ENCODE results near the gene PARS2.
"Not testable (repeated sequence)": the region's sequence is repeated elsewhere in the genome, so short reads cannot be mapped to it uniquely, and the experiment has no call there.

PARS2 gene

GRCh38 chr1:54800041-54800898 lies 35.9 kb upstream of the PARS2 start:
- no peak for DNase-seq (ENCODE audit: low spot score)

- DNase-seq (ENCODE audit: low spot score), result no peak
These were observed 34.7 kb upstream of the PARS2 start for GRCh38 chr1:54798769-54799641.

DNA sequence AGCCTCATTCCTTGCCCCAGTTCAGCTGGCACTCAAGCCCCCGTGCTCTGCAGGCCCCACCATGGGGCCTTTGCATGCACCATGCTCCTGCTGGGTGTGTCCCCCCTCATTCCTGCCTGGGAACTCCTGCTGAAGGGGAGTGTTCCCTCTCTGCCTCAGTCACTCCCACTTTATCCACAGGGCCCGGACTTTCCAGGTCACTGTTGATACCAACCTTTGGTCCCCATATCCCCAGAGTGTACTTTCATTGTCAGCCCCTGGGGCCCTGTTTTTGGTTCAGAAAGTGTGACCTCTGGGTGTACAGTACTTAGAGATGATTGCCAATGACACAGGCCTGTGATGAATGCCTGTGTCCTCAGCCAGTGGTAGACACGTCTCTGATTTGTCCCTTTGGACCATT lies 33.9 kb upstream of the PARS2 start:
- DNase-seq (ENCODE audit: low spot score), result no peak

- DNase-seq (ENCODE audit: low spot score), result no peak
These were observed 32.6 kb upstream of the PARS2 start for GRCh38 chr1:54796902-54797301.

DNA sequence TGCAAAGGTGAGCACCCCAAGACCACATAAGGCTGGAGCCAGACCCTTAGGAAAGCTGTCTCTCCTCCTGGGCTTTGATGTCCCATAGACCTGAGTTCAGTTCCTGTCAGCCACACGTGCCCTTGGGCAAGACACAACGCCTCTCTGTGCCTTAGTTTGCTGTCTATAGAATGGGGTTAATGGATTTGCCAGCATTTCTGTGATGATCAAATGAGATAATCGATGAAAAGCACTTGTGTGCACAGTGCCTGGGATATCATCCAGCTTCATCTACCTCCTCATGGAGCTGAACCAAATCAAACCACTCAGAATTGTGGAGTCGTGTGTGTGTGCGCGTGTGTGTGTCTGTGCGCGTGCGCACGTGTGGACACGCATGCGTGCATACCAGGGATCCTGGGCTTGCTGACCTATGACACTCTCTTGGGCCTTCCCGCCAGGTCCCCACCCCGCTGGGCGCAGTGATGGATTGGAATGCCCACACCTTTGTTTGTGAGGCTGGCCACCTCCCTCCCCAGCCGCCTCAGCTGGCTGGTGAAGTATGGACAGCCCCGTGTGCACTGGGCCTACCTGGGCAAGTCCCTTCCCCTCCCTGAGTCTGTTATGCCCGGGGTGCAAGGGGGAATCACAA lies 31.6 kb upstream of the PARS2 start:
- DNase-seq (ENCODE audit: low spot score), result peak; percentile 16

DNA sequence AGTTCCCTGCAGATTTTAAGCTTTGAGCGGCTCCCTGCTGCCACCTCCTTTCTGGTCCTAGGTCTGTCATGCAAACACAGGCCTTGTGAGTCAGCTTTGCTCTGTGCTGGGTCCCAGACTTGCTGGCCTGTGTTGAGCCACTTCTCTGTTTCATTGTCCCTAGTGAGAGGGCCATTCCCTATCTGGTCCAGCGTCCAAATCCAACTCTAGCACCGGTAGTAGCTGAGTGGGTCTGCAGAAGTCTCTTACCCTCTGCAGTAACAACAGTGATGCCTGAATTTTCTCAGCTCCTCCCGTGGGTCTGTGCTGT lies 31.0 kb upstream of the PARS2 start:
- no peak for DNase-seq (ENCODE audit: low spot score)

DNA sequence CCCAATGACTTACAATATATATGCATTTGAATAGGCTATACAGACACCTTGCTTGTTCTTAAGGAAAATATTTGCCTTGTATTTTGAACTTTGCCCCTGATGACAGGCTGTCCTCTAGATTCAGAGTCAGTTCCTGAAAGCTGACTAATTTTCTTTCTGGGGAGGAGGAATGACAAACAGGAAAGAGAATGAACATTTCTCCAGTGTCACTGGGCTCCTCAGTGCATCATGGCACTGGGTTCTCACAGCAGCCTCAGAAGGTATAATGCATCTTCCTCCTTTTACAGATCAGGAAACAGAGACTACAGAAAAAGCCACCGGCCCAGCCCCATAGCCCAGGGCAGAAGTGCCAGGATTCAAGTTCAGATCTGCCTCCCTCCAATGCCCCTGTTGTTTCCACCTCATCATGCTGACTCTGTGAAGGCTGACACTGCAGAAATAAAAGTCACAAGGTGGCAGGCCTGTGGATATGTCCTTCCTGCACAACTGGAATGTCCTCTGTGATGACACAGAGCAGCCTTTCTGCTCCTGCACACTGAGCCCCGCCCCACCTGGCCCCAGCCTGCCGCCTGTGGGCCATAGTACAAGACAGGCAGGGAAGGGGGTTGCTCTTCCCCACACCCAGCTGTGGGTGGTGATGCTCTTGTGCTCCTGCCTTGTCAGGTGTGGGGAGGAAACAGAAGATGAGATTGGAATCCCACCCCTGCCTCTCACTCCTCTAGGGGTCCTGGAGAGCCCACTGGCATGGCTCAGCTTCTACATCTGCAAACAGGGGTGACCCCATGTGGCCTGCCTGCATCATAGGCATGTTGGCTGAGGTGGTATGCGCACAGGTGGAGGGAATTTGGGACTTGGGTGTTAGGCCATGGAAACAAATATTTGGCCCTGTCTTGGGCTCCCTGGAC lies 30.4 kb upstream of the PARS2 start:
- no peak for DNase-seq (ENCODE audit: low spot score)

GRCh38 chr1:54792686-54793282 lies 28.5 kb upstream of the PARS2 start:
- DNase-seq (ENCODE audit: low spot score), result peak; percentile 67

GRCh38 chr1:54791880-54792522 lies 27.7 kb upstream of the PARS2 start:
- no peak for DNase-seq (ENCODE audit: low spot score)

DNA sequence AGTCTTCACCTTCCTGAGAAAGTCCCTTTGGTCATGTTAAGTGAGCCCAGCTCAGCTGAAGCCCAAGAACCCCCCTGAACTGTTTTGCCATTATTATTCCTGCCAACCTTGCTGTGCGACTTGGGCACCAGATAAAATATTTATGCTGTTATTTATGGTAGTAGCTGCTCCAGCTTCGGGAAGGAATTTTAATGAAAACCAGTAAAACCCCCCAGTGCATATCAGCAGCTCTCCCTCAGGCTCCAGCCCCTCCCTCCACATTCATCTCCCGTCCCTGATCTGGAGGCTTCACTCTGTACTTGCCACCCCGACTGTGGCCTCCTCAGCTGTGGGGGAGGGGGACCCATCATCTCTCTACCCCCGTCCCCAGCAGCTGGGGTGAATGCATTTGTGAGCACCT lies 24.1 kb upstream of the PARS2 start:
- no peak for DNase-seq (ENCODE audit: low spot score)

DNA sequence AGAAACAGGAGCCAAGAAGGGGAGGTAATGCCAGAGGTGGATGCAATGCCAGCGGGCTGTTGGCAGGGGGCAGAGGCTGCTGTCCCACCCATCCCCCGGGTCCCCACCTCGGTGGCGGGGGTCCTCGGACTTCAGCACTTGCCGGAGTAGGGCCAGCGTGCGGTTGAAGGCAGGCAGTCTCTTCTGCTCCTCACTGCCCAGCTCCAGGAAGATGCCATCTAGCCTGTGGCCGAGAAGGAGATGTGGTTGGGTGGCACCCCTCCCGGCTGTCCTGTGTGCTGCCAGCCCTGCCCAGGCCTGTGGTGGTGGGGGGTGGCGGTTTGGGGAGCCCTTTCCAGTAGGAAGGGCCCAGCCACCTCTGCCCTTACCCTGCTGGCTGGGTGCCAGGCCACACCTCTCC lies 23.3 kb upstream of the PARS2 start:
- no peak for DNase-seq (ENCODE audit: low spot score)

- no peak for DNase-seq (ENCODE audit: low spot score)
These were observed 22.5 kb upstream of the PARS2 start for GRCh38 chr1:54786778-54787177.

GRCh38 chr1:54784066-54784465 lies 19.7 kb upstream of the PARS2 start:
- no peak for DNase-seq (ENCODE audit: low spot score)

DNA sequence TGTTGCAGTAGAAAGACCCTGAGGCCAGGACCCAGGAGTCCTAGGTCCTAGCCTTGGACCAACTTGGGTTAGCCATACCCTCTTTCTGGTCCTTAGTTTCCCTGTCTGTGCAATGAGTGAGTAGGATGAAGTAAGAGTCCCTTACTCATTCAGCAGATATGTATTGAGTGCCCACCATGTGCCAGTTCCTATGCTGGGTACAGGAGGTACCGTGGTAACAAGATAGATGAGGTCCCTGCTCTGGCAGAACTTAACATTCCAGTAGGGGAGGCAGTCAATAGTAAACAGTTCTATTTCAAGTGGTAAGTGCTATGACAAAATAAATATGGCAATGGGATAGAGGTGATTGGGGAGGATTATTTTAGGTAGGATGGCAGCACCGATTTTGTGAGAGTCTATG lies 18.3 kb upstream of the PARS2 start:
- DNase-seq (ENCODE audit: low spot score), result no peak

GRCh38 chr1:54782156-54782555 lies 17.8 kb upstream of the PARS2 start:
- DNase-seq (ENCODE audit: low spot score), result no peak

GRCh38 chr1:54781023-54781723 lies 16.9 kb upstream of the PARS2 start:
- DNase-seq (ENCODE audit: low spot score), result no peak

DNA sequence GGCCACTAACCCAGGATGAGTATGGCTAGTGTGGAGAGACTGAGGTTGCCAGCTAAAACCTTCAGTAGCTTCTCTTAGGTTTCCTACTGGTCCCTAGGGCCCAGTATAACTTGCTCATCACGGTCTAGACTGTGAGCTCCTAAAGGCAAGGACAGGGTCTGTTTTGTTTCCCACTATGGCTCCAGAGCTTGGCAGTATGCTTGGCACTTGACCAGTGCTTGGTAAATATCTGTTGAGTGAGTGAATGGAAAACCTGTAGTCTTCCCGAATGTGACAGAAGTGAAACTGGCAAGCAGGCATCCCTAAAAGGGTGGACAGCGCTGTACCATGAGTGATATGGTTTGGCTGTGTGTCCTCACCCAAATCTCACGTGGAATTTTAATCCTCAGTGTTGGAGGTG lies 13.1 kb upstream of the PARS2 start:
- DNase-seq (ENCODE audit: low spot score), result no peak

DNA sequence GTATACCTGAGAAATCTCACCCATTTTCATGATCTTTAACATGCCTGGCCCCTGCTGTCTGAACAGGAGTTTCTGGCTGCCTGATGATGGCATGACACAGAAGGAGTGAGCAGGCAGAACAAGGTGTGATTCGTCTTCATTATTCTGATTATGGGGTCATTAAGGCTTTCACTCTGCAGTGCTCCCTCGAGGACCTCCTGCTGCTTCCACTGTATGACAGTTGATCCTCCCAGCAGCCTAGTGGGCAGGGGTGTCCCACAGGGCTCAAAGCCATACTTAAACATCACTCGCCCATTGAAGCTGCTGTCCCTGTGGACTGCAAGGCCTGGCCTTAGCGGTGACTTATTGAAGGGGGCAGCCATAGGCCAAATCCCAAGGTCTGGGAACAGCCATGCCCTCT lies 12.7 kb upstream of the PARS2 start:
- DNase-seq (ENCODE audit: low spot score), result no peak

- DNase-seq (ENCODE audit: low spot score), result not testable (repeated sequence)
These were observed 11.8 kb upstream of the PARS2 start for GRCh38 chr1:54775828-54776721.

Measured in Ammon's horn (tissue), 1 donor.